A549 treated with CORT108297 at 1 μM for 4 hours (cell line): ENCODE results near the gene BARD1. TPM values are rescaled to one million over a fixed set of nuclear protein-coding genes. Genes with fewer than 3 reads are reported as not detected.

Experiments used
- total RNA-seq: library from RNA; stranded (reverse); fragments of 200-300 nt; extraction: Qiagen RNA extraction; gene quantifications from 5 replicates; pipeline ENCODE4 v1.2.3, GENCODE V29; 2022

The BARD1 gene
- total RNA-seq, result 3.9 to 7.1 TPM (median 5.5 TPM) in 5 replicates

GRCh38 chr2:214808981-214809750 is at the start of gene BARD1:
BARD1 (minus strand) TSS chr2:214809683; CDS start chr2:214809569, 114 bp downstream.

